ENCODE results near the gene TLE6. TPM values are rescaled to one million over a fixed set of nuclear protein-coding genes. Genes with fewer than 3 reads are reported as not detected.
A peak's percentile ranks its signal among the peaks of the same experiment; 100 is the strongest.

Gene TLE6
- total and polyA plus RNA-seq, 2 of the 13 experiments (the other 11 are each of a cell fraction or from before 2014, with no cell fraction given) = 0.24 to 5.5 TPM

GRCh38 chr19:2950286-2951124 is 26.9 kb upstream of the TLE6 start (continued):
- TF ChIP-seq LBX2 (CRISPR knock-in tag; IDR thresholded peaks at IDR 0.05; ENCODE audit: borderline replicate concordance) = no peak
- no peak for TF ChIP-seq ZNF260 (CRISPR knock-in tag; IDR thresholded peaks at IDR 0.05; ENCODE audit: borderline replicate concordance, low read depth)
- no peak; the same call in 1 of the 2 replicates for TF ChIP-seq TARDBP (CRISPR knock-in tag; IDR thresholded peaks at IDR 0.05)
- TF ChIP-seq HMGXB3 (CRISPR knock-in tag; IDR thresholded peaks at IDR 0.05; ENCODE audit: borderline replicate concordance) = peak; percentile 85; the same call in 1 of the 2 replicates
- no peak for TF ChIP-seq ZNF124 (CRISPR knock-in tag; IDR thresholded peaks at IDR 0.05)
- TF ChIP-seq ZNF589 (CRISPR knock-in tag; conservative IDR thresholded peaks at IDR 0.05) = no peak
- no peak for TF ChIP-seq ZNF556 (CRISPR knock-in tag; IDR thresholded peaks at IDR 0.05; ENCODE audit: borderline replicate concordance)
- no peak for TF ChIP-seq PAF1 (CRISPR knock-in tag; IDR thresholded peaks at IDR 0.05)
- TF ChIP-seq TRIM24 (CRISPR knock-in tag; IDR thresholded peaks at IDR 0.05) = no peak
- TF ChIP-seq ZNF17 (CRISPR knock-in tag; IDR thresholded peaks at IDR 0.05) = no peak
- no peak for TF ChIP-seq ELK4 (CRISPR knock-in tag; IDR thresholded peaks at IDR 0.05; ENCODE audit: borderline replicate concordance)
- no peak for TF ChIP-seq NFE2L2 (IDR thresholded peaks at IDR 0.05; ENCODE audit: low read length)
- no peak for TF ChIP-seq ZC3H13 (CRISPR knock-in tag; IDR thresholded peaks at IDR 0.05)
- TF ChIP-seq CHD2 (IDR thresholded peaks at IDR 0.05; ENCODE audit: low read depth, low read length) = peak; percentile 61; the same call in 1 of the 2 replicates
- no peak for TF ChIP-seq ZNF326 (CRISPR knock-in tag; IDR thresholded peaks at IDR 0.05; ENCODE audit: borderline replicate concordance)
- no peak for TF ChIP-seq AGO1 (IDR thresholded peaks at IDR 0.05; ENCODE audit: low read depth, low read length, poor library complexity, severe bottlenecking)
- TF ChIP-seq RFX3 (CRISPR knock-in tag; IDR thresholded peaks at IDR 0.05) = no peak
- TF ChIP-seq JUNB (CRISPR knock-in tag; IDR thresholded peaks at IDR 0.05; ENCODE audit: borderline replicate concordance) = no peak
- TF ChIP-seq RFXANK (CRISPR knock-in tag; IDR thresholded peaks at IDR 0.05) = no peak
- peak; percentile 75; the same call in 1 of the 2 replicates for TF ChIP-seq KLF15 (CRISPR knock-in tag; IDR thresholded peaks at IDR 0.05; ENCODE audit: borderline replicate concordance)
- peak; percentile 28; the same call in 1 of the 2 replicates for TF ChIP-seq ZNF747 (CRISPR knock-in tag; IDR thresholded peaks at IDR 0.05; ENCODE audit: borderline replicate concordance)
- peak; percentile 98 for TF ChIP-seq POLR2G (IDR thresholded peaks at IDR 0.05; ENCODE audit: low read depth, low read length)
- TF ChIP-seq ZNF652 (CRISPR knock-in tag; IDR thresholded peaks at IDR 0.05; ENCODE audit: borderline replicate concordance, low read depth) = no peak
- TF ChIP-seq NR0B2 (CRISPR knock-in tag; IDR thresholded peaks at IDR 0.05) = no peak
- no peak for TF ChIP-seq CEBPG (CRISPR knock-in tag; IDR thresholded peaks at IDR 0.05)

All from HepG2 (cell line).